ENCODE data around the gene CEP112.

Gene CEP112

GRCh38 chr17:65628644-65629036 lies 563.3 kb downstream of the CEP112 start:
- no peak for DNase-seq

GRCh38 chr17:65627891-65628643 lies 563.9 kb downstream of the CEP112 start:
- DNase-seq = no peak

GRCh38 chr17:65627108-65627507 lies 564.8 kb downstream of the CEP112 start:
- DNase-seq = no peak

- no peak for DNase-seq
Measured at GRCh38 chr17:65626451-65626850, 565.5 kb downstream of the CEP112 start.

GRCh38 chr17:65618516-65618915 lies 573.4 kb downstream of the CEP112 start:
- no peak for DNase-seq

- no peak for DNase-seq
Measured at GRCh38 chr17:65617496-65617895, 574.4 kb downstream of the CEP112 start.

- no peak for DNase-seq
Measured at GRCh38 chr17:65609749-65610148, 582.2 kb downstream of the CEP112 start.

GRCh38 chr17:65609286-65609685 lies 582.6 kb downstream of the CEP112 start:
- no peak for DNase-seq

- no peak for DNase-seq
Measured at GRCh38 chr17:65604070-65604469, 587.9 kb downstream of the CEP112 start.

GRCh38 chr17:65601881-65602280 lies 590.1 kb downstream of the CEP112 start:
- no peak for DNase-seq

GRCh38 chr17:65601145-65601544 lies 590.8 kb downstream of the CEP112 start:
- DNase-seq = no peak

- no peak for DNase-seq
Measured at GRCh38 chr17:65600518-65600917, 591.4 kb downstream of the CEP112 start.

- DNase-seq = no peak
Measured at GRCh38 chr17:65599650-65600049, 592.3 kb downstream of the CEP112 start.

GRCh38 chr17:65598746-65599145 lies 593.2 kb downstream of the CEP112 start:
- DNase-seq = no peak

- no peak for DNase-seq
Measured at GRCh38 chr17:65595071-65595656, 596.8 kb downstream of the CEP112 start.

GRCh38 chr17:65593855-65594845 lies 597.8 kb downstream of the CEP112 start:
- DNase-seq = no peak

GRCh38 chr17:65593092-65593854 lies 598.7 kb downstream of the CEP112 start:
- no peak for DNase-seq

- DNase-seq = no peak
Measured at GRCh38 chr17:65592125-65592965, 599.6 kb downstream of the CEP112 start.

GRCh38 chr17:65589321-65589720 lies 602.6 kb downstream of the CEP112 start:
- DNase-seq = no peak

- DNase-seq = no peak
Measured at GRCh38 chr17:65588181-65588808, 603.6 kb downstream of the CEP112 start.

- no peak for DNase-seq
Measured at GRCh38 chr17:65587534-65588180, 604.3 kb downstream of the CEP112 start.
